GM23338 (cell line): ENCODE measurements around the gene ASXL2. TPM values are rescaled to one million over a fixed set of nuclear protein-coding genes. Genes with fewer than 3 reads are reported as not detected.

Source experiments
- ATAC-seq: fragments of 200-7000 bp; cut with Tn5 transposase; 3 replicates; pipeline ENCODE4 v1.9.1; 2020
- DNase-seq: peaks from one replicate; pipeline ENCODE4 v3.0.0-alpha.2; 2015; ENCODE audit warnings: low spot score
- H2AFZ ChIP-seq: fragments of 200-600 bp; sonication (generic); 2 replicates; pipeline ENCODE4 v1.8.0; 2016; ENCODE audit warnings: antibody characterized with exemption, mild to moderate bottlenecking, moderate library complexity
- H3F3A ChIP-seq: fragments of 200-600 bp; sonication (generic); replicated peaks from 2 replicates; pipeline ENCODE4 v1.8.0; 2017; ENCODE audit warnings: antibody characterized with exemption, mixed run types, low read depth
- H3K27ac ChIP-seq: fragments of 200-600 bp; sonication (generic); 2 replicates; pipeline ENCODE4 v1.6.1; 2016; ENCODE audit warnings: low read depth
- H3K27me3 ChIP-seq: fragments of 200-600 bp; sonication (generic); 2 replicates; pipeline ENCODE4 v1.8.0; 2016; ENCODE audit warnings: mild to moderate bottlenecking, mixed run types, moderate library complexity; ENCODE audit not compliant: insufficient read depth
- H3K36me3 ChIP-seq: fragments of 200-600 bp; sonication (generic); 2 replicates; pipeline ENCODE4 v1.8.0; 2016; ENCODE audit warnings: mild to moderate bottlenecking; ENCODE audit not compliant: insufficient read depth
- H3K4me1 ChIP-seq: fragments of 200-600 bp; sonication (generic); 2 replicates; pipeline ENCODE4 v1.8.0; 2016; ENCODE audit warnings: mild to moderate bottlenecking, moderate library complexity; ENCODE audit not compliant: insufficient read depth
- H3K4me2 ChIP-seq: fragments of 200-600 bp; sonication (generic); 2 replicates; pipeline ENCODE4 v1.7.1; 2017; ENCODE audit warnings: mixed run types
- H3K4me3 ChIP-seq: fragments of 200-600 bp; sonication (generic); 2 replicates; pipeline ENCODE4 v1.6.1; 2016; ENCODE audit warnings: mixed run types
- H3K79me2 ChIP-seq: fragments of 200-600 bp; sonication (generic); replicated peaks from 2 replicates; pipeline ENCODE4 v1.8.0; 2017; ENCODE audit warnings: mild to moderate bottlenecking; ENCODE audit not compliant: insufficient read depth
- H3K9me2 ChIP-seq: fragments of 200-600 bp; sonication (generic); 2 replicates; pipeline ENCODE4 v1.8.0; 2017; ENCODE audit not compliant: insufficient read depth
- H4K20me1 ChIP-seq: fragments of 200-600 bp; sonication (generic); replicated peaks from 2 replicates; pipeline ENCODE4 v1.8.0; 2017; ENCODE audit warnings: mild to moderate bottlenecking; ENCODE audit not compliant: insufficient read depth
- H3K27ac Mint-ChIP-seq: 2 replicates; pipeline ENCODE4 v1.8.0; 2020; ENCODE audit warnings: inconsistent platforms, mild to moderate bottlenecking, moderate library complexity, mixed read lengths
- H3K27me3 Mint-ChIP-seq: 3 replicates; pipeline ENCODE4 v1.8.0; 2022; ENCODE audit warnings: low read depth, mild to moderate bottlenecking, moderate library complexity, mixed read lengths, inconsistent platforms; ENCODE audit not compliant: insufficient read depth, poor library complexity
- H3K36me3 Mint-ChIP-seq: 3 replicates; pipeline ENCODE4 v1.8.0; 2021; ENCODE audit warnings: low read depth, mild to moderate bottlenecking, inconsistent platforms, moderate library complexity, mixed read lengths
- H3K4me1 Mint-ChIP-seq: 3 replicates; pipeline ENCODE4 v1.8.0; 2020; ENCODE audit warnings: mild to moderate bottlenecking, inconsistent platforms, mixed read lengths
- H3K4me3 Mint-ChIP-seq: 3 replicates; pipeline ENCODE4 v1.8.0; 2021; ENCODE audit warnings: moderate library complexity, mild to moderate bottlenecking, inconsistent platforms, mixed read lengths
- H3K9me3 Mint-ChIP-seq: 3 replicates; pipeline ENCODE4 v1.8.0; 2020; ENCODE audit warnings: moderate library complexity, mild to moderate bottlenecking, inconsistent platforms, mixed read lengths
- CREB1 ChIP-seq: fragments of 250-450 bp; sonication (Bioruptor Pico); IDR thresholded peaks from 2 replicates; pipeline ENCODE4 v1.5.0; 2020; ENCODE audit warnings: low read depth, mild to moderate bottlenecking, moderate library complexity
- ETS1 ChIP-seq: IDR thresholded peaks from 2 replicates; pipeline ENCODE4 v1.6.1; 2016; ENCODE audit warnings: antibody characterized with exemption
- EZH2 ChIP-seq: fragments of 200-600 bp; sonication (generic); IDR thresholded peaks from one replicate; pipeline ENCODE4 v1.8.0; 2017; ENCODE audit warnings: antibody characterized with exemption, mild to moderate bottlenecking, low read depth; ENCODE audit not compliant: unreplicated experiment
- EZH2phosphoT487 ChIP-seq: fragments of 200-600 bp; sonication (generic); IDR thresholded peaks from one replicate; pipeline ENCODE4 v1.8.1; 2018; ENCODE audit warnings: antibody characterized with exemption; ENCODE audit not compliant: unreplicated experiment
- POLR2AphosphoS5 ChIP-seq: IDR thresholded peaks from 2 replicates; pipeline ENCODE4 v1.6.1; 2016; ENCODE audit warnings: antibody characterized with exemption, low read depth
- REST ChIP-seq: IDR thresholded peaks from one replicate; pipeline ENCODE4 v1.6.1; 2018; ENCODE audit warnings: antibody characterized with exemption; ENCODE audit not compliant: unreplicated experiment
- STAT1 ChIP-seq: IDR thresholded peaks from one replicate; pipeline ENCODE4 v1.6.1; 2016; ENCODE audit warnings: antibody characterized with exemption; ENCODE audit not compliant: unreplicated experiment
- ZNF114 ChIP-seq: fragments of 250-450 bp; sonication (Bioruptor Pico); IDR thresholded peaks from 2 replicates; pipeline ENCODE4 v1.5.0; 2020; ENCODE audit warnings: mild to moderate bottlenecking, moderate library complexity
- ZNF462 ChIP-seq: fragments of 250-450 bp; sonication (Bioruptor Pico); IDR thresholded peaks from 2 replicates; pipeline ENCODE4 v1.5.0; 2020; ENCODE audit warnings: mild to moderate bottlenecking, moderate library complexity
- polyA plus RNA-seq: library from polyadenylated mRNA; unstranded; fragments of >200 nt; fragmentation: Nextera tagmentation; extraction: Ambion mirVana; gene quantifications from 2 replicates; pipeline ENCODE4 v1.2.1, GENCODE V29; 2016
- total RNA-seq: library from RNA; depleted of rRNA; stranded (reverse); fragments of >200 nt; shearing (Covaris generic); gene quantifications from 2 replicates; pipeline ENCODE4 v1.2.3, GENCODE V29; 2014

The ASXL2 gene
- total and polyA plus RNA-seq, 2 experiments from 2014 or later: 7.0 to 21.8 TPM

GRCh38 chr2:25806941-25807340 is 71.3 kb downstream of the ASXL2 start:
- H3K4me1 Mint-ChIP-seq: peaks cover 3% of the 10 kb centered on the region; the same call in 1 of the 3 replicates
- no peak overlapping the region for H3K27ac Mint-ChIP-seq
- H2AFZ ChIP-seq: no peak overlapping the region
- no peak overlapping the region for H3K4me3 Mint-ChIP-seq
- H3K9me3 Mint-ChIP-seq: no peaks in the 10 kb centered on the region
- H3K27me3 ChIP-seq: no peaks in the 10 kb centered on the region
- H3F3A ChIP-seq: no peaks in the 10 kb centered on the region
- DNase-seq: no peak
- no peak overlapping the region for H3K27ac ChIP-seq
- H3K4me1 ChIP-seq: no peaks in the 10 kb centered on the region
- H3K36me3 ChIP-seq: peaks cover 8% of the 10 kb centered on the region
- ATAC-seq: no peak
- TF ChIP-seq EZH2 (no peak), REST (no peak), STAT1 (no peak), CREB1 (CRISPR knock-in tag) (no peak), ETS1 (no peak), ZNF114 (no peak), ZNF462 (CRISPR knock-in tag) (no peak), EZH2phosphoT487 (no peak), POLR2AphosphoS5 (no peak)
- H3K27me3 Mint-ChIP-seq: peaks cover 2% of the 10 kb centered on the region
- H3K79me2 ChIP-seq: peaks cover 3% of the 10 kb centered on the region; the same call in 1 of the 2 replicates
- H3K9me2 ChIP-seq: no peaks in the 10 kb centered on the region
- no peak overlapping the region for H3K4me3 ChIP-seq
- H3K4me2 ChIP-seq: no peak overlapping the region
- peaks cover 35% of the 10 kb centered on the region for H3K36me3 Mint-ChIP-seq
- H4K20me1 ChIP-seq: peaks cover 3% of the 10 kb centered on the region; the same call in 1 of the 2 replicates
